COR-L47 (cell line): ENCODE measurements around the gene PRDM15.
A peak's percentile ranks its signal among the peaks of the same experiment; 100 is the strongest.

Experiments used
- DNase-seq: peaks from one replicate; lab custom pipeline; 2025; lab: John Stamatoyannopoulos, UW

The PRDM15 gene

DNA sequence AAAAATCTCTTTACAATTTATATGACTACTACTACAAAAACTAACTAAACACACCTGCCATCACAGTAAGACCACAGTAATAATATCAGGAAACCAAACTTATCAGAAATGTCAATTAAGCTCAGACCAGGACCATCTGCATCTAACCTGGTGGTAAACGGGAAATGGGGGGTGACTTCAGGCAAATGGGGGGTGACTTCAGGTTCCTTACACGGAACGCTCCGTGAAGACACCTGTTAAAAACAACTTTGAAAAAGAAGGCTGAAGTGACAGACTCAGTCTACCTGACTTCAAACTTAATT, 15.8 kb downstream of the PRDM15 start:
- no peak for DNase-seq

DNA sequence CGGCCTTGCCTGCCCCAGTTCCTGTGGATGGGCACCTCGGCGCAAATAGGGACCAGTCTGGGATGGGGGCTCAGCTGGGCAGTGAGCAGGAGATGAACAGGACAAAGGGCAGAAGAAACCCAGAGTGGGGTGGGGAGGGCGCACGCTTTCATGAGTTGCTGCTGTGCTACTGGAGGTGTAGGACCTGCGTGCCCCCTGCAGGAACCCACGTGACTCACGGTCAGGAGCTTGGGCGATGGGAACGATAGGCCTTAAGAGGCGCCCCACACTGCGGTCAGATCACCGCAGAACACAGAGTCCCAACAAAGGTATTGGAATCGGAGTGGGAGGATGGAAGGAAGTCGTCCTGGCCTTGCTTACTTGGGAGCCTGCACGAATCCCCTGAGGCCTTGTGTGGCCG, 17.2 kb downstream of the PRDM15 start:
- DNase-seq: no peak

DNA sequence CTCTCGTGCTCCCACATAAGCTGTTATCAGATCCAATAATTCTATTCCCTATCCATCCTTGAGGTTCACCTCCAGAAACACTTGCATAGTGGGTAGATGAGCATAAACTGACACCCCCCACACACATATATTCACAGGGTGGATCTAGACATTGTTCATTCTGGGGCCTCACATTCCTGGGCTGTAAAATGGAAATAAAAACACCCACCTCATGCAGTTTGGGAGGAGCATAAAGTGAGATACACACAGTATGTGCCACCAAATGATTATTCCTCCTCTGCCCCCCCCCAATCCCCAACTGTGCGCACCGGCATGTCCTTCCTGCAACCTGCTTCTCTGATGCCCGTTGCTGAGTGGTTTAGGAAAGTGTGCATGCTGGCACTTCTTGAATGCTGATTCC, 17.9 kb downstream of the PRDM15 start:
- no peak for DNase-seq

DNA sequence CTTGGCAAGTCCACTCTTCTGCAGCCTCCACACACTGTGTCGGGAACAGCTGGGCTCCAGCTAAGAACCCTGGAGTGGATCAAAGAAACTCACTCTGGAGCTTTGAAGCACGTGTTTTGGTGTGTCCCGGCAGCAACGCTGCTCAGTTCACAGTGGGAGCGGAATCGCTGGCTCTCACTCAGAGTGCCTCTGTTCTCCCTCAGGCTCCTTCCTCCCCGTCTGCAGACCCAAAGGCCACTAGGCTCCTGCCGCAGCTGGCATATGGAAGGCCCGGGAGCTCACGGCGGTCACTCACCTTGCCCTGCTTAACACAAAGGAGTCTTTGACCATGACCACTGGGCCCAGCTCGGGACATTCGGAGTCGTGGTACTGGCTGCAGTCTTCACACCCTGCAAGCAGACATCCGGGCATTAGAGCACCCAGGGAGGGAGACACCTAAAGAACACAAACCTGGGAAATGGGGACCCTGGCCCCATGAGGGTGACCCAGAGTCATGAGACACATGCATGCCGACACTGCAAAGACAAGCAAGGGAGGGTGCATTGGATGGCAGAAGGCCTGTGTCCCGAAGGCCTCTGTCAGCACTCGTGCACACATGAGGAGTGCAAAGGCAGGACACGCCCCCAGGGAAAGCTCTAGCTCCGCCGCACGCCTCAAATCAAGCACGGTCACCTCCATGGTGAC, 19.7 kb downstream of the PRDM15 start:
- DNase-seq: no peak

DNA sequence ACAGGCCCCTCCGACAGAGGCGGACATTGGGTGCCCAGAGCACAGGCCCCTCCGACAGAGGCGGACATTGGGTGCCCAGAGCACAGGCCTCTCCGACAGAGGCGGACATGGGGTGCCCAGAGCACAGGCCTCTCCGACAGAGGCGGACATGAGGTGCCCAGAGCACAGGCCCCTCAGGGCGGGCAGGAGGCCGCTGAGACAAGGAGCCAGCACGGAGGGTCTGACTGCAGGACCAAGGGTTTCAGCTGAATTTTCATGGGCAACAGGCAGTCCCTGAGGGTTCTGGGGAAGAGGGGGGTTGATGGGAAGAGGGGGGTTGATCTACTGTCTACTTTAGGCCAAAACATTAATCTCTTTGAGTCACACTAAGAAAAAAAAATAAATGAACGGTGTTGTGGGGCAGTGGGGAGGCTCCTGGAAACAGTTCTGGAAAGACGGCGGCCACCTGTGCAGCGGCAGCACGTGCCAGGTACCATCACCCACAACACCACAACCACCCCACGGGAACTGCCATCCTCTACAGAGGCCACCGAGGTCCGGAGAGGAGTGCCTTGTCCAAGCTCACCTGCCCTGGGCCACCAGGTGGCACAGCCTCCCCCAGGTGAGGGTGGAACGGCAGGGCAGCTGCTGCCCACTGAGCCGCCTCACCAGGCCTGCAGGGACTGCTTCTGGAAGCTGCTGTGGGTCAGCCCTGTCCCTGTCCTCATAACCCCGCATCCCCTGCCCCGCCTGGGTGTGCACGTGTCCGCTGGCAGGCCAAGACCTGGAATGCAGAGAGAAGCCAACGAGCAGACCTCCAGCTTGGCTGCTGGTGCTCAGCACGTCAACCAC, 20.5 kb downstream of the PRDM15 start:
- DNase-seq: no peak

DNA sequence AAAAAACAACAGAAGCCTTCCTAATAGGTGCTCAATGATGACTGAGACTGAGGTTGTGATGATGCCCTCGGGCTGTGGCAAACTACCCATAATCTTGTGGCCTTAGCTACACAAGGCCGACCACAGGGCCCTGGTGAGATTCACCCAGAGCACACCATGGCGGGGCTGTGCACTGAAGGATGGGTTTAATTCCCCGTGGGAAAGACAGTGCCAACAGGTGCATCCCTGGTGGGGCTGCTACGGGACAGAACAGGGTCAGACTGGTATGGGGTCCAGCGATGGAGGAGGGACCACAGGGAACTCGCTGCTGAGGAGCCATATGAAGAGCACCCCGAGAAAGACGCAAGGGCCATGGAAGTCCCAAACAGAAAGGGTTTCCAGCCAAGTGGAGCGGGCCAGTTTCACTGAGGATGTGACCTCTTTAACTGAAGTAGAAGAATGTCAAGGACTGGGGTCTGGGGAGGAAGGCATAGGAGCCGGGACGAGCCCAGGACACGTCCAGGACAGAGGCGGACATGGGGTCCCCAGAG, 21.3 kb downstream of the PRDM15 start:
- no peak for DNase-seq

DNA sequence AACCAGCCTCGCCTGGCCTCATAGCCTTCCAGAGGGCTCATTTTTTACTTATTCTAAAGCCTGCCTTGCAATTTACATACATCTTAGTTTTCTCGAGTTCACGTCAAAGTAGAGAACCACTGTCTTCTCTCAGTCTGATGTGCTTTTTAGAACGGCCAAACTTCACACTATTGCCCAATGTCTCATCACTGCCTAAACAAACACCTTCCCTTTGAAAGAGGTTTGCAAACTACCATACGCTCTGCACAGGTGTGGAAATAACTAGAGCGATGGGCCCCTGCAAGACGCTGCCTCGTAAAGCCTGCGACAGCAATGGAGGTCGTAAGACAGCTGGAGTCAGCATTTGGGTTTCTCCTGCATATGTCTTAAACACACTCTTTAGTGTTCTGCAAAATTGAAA, 22.6 kb downstream of the PRDM15 start:
- DNase-seq: no peak

DNA sequence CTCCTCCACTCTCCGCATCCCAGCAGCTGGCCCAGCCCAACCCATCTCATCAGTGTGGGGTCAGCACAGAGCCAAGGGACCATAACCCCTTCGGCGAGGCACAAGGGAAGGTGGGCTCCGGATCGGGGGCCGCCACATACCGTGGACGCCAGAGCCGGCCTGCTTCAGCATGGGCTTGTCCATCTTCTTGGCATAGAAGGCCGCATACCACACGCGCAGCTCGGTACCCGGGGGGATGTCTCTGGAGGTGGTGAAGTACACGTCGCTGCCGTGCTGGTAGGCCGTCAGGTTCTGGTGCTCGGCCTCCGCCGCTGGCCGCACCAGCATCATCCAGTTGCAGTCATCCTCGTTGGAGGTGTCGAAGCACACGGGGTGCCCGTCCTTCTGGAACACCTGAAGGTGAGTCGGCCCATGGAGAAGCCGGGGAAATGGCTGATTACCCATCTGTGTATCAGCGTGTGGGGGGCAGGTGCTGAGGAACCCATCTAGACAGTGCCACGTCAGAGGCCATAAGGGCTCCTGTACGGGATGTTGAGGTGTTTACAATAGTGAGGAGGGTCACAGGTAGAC, 24.6 kb downstream of the PRDM15 start:
- DNase-seq: no peak

DNA sequence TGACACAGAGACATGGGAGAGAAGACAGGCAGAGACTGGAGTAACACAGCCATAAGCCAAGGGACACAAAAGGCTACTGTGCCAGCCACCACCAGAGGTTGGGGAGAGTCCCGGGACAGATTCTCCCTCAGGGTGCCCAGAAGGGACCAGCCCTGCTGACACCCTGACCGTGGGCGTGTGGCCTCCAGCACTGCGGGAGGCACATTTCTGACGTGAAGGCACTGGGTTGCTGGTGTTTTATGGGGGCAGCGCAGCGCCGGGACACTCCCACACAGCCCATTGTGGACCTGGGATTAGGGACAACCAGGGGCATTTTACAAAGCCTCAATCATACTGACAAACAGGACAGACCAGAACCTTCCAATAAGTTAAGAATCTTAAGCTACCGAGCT, 26.2 kb downstream of the PRDM15 start:
- DNase-seq: no peak

DNA sequence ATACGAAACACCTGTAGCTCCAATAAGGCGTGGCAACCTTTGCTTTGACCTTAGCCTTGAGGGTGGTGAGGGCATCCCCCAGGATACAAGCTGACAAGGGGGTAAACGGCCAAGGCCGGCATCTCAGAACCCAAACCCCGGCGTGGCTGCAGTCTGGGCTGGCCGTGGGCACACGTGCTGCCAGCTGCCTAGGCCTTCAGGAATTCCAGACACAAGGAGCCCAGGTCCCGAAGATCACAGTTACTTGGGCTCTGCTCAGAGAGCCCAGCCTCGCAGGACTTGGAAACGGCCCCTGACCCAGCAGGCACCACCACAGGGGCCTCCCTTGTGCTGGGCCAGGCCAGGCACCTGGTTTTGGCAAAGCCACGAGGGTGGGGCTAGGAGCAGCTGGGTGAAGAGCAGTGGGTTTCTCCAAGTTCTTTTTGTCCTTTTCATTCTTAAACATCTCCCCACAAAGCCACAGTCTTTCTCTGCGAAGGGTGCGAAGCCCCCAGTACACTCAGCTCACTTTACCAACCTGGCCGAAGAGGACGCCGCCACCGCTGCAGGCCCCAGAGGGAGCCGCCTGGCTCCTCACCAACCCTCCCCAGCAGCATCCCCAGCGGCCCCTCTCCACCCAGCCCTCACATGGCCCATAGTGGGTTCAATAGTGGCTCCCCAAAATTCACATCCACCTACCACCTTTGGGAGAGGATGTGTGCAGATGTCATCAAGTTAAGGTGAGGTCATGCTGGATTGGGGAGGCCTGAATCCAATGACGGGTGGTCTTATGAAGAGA, 26.8 kb downstream of the PRDM15 start:
- DNase-seq: no peak

DNA sequence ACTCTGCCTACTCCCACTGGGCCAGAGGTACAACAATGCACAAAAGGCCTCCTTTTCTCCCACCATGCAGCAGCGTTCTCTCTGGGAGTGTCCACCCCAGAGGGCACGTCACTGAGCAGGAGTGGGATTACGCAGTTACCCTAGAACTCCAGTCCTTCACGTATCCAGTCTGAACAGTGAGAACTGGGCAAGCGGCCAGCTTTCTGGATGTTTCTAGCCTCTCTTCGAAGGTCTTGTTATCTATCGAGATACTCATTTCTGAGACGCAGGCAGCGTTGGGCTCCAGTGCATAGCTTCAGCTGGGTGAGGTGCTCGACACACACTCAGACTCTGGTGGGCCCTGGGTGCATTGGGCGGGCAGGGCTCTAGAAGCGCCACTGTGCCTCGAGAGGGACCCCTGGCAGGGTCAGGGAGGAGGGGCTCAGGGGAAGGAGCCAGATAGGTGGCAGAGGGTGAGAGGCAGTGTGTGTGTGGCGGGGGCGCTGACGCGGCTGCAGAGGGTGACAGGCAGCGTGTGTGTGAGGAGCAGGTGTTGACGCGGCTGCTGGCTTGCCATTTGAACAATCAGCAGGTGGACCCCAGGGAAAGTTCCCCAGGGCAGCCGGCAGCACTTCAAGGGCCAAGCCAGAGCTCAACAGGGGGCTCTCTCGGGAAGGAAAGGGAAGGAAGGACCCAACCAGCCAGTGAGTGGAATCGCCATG, 27.9 kb downstream of the PRDM15 start:
- DNase-seq: peak; percentile 71

DNA sequence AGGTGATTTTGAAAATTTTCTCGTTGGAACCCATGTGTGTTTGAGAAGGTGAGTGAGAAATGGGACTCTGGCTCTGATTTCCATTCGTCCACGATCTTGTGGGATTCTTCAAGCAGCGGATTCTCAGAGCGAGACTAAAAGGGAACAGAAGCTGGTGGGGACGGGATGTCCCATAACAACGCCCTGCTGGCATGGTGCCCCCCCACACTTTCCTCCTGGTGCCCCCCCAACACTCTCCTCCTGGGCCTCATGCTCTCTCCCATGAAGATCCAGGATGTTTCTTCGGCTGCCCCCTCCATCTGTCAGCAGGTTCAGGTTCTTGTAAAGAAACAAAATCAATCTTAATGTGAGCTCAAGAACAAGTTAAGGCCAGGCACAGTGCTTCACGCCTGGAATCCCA, 29.1 kb downstream of the PRDM15 start:
- DNase-seq: no peak

DNA sequence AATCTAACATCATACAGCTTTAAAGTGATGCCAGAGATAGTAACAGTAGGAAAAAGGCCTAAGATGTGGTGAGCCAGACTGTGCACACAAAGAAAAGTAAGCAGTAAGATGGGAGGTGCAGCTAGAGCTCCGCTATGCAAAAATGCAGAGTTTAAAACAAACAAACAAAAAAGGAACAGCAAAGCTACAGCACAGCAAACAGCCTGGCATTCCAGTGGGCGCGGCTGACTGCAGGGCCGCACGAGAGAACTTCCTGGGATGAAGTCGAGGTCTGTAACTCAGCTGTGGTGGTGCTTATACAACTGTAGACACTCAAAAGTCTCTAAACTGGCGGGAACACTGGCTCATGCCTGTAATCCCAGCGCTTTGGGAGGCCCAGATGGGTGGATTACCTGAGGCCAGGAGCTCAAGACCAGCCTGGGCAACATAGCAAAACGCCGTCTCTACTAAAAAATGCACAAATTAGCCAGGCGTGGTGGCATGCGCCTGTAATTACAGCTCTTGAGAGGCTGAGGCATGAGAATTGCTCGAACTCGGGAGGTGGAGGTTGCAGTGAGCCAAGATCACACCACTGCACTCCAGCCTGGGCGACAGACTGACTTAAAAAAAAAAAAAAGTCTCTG, 30.1 kb downstream of the PRDM15 start:
- no peak for DNase-seq

DNA sequence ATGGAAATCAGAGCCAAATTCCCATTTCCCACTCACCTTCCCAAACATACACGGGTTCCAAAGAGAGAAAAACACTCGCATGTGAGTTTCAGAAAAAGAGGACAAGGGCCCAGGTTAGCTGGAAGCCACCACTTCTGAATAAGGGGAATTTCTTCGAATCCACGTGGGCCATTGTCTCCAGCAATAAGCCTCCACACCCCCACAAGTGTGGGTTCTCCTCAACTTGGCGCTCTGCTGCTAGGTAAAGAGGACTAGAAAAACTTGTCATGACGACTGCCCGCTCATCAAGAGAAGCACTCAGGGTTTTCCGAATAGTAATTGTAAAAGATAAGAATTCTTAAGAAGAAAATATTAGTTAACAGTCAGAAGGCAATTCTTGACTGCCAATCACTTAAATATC, 30.6 kb downstream of the PRDM15 start:
- DNase-seq: no peak

DNA sequence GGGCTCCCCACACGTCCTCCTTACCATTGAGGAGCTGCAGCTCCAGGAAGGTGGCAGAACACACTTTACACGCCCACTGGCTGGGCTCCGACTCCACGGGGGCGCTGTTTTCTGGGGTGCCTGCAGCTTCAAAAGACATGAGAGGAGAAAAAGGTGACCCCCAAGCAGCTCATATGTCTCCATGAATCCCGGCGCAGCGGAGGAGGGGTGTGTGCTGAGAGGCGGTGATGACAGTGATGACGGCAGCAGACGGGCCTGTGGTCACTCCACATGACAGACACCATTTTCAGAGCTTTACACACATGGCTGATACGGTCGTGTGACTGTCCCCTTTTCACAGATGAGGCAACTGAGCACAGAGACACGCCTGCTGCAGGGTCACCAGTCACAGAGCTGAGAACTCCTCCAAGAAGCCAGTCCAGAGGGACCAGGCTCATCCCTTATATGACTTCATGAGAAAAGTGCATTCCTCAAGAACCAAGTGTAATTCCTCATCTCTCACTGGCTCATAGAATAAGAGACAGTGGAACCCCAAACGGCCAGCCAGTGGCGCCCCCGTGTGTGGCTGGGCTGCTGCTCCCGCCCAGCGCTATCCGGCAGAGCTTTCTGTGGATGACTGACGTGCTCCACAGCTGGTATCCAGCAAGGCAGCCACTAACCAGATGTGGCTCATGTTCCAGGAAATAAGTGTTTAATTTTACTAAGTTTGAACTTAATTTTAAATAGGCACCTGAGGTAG, 31.9 kb downstream of the PRDM15 start:
- DNase-seq: no peak

DNA sequence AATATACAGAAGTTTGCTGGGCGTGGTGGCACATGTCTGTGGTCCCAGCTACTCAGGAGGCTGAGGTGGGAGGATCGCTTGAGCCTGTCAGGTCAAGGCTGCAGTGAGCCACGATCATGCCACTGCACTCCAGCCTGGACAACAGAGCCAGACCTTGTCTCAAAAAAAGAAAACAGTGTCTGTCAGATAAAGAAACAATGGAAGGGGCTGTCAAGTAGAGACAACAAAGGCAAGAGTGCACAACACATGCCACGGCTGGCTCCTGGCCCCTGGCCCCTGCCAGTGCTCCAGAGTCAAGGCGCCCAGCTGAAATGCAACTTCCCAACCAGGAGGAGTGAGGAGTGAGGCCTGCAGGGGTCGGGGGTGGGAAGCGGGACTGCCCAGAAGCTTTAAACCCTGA, 32.6 kb downstream of the PRDM15 start:
- no peak for DNase-seq

DNA sequence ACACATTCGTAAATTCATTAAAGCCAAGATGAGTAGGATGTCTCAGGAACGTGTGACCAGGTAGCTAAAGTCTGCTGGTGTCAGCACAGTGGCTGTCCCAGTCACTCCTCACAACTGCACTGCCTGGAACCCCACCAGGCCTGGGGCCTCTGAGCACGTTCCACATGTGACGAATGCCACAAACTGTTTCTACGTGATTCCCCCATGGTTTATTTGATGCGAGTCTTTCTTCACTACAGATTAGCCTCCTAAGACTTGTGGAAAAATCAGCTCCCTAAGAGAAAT, 33.2 kb downstream of the PRDM15 start:
- DNase-seq: no peak

DNA sequence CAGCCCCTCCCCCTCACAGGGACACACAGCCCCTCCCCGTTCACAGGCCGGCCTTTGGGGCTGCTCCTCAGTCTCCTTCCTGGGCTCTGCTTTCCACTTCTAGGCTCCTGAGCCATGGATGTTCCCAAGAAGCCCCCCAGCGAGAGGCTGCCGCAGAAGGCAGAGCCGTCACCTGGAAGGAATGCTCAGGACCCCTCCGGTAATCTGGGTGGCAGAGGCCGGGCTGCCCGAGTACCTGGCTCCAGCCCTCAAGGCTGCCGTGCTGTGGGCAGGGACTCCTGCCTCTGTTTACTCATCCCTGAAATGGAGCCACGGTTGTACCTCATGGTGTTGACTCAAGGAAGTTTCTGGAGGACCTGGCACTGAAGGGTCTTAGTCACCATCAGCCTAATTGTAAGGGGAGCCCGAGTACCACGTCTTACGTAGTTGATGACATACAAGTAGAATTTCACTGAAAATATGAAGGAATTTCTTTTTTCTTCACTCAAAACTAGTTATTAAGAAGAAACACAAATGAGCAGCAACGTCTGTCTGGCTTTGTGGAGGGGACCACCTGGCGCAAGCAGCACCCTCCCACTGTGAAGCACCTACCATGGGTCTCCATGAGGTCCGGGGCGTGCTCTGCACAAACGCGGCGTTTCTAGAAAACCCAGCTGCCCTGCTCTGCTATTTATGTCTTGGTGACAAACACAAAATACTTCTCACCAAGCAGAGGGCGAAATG, 33.7 kb downstream of the PRDM15 start:
- no peak for DNase-seq

DNA sequence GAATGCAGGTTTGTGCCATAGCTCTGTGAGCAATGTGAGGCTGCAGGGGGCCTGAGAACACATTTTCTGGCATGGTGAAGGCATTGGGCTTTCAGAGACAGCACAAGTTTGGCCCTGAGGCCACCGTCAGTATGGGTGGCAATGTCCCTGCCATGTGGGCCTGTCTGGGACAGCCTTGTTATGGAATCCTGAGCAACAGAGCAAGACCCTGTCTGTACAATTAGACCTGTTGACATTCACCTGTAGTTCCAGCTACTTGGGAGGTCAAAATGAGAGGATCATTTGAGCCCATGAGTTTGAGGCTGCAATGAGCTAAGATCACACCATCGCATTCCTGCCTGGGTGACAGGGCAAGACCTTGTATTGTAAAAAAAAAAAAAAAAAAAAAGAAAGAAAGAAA, 35.6 kb downstream of the PRDM15 start:
- no peak for DNase-seq

DNA sequence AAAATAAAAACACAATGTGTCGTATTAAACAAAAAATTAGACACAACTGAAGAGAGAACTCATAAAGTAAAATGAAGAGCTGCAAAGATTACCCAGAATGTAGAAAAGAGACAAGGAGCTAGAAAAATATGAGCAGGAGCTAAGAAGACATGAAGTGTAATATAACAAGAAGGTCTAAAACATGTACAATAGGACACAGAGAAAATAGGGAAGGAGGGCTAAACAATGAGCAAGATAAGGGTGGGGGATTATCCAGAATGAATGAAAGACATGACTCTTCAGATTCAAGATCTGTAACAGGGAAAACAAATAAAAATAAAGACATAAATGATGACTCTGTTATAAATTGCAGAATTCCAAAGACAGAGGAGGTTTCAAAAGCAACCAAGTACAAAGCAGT, 38.3 kb downstream of the PRDM15 start:
- DNase-seq: no peak
